ENCODE results near the gene TTC13.
"Not testable (repeated sequence)": the region's sequence is repeated elsewhere in the genome, so short reads cannot be mapped to it uniquely, and the experiment has no call there.

Gene TTC13

DNA sequence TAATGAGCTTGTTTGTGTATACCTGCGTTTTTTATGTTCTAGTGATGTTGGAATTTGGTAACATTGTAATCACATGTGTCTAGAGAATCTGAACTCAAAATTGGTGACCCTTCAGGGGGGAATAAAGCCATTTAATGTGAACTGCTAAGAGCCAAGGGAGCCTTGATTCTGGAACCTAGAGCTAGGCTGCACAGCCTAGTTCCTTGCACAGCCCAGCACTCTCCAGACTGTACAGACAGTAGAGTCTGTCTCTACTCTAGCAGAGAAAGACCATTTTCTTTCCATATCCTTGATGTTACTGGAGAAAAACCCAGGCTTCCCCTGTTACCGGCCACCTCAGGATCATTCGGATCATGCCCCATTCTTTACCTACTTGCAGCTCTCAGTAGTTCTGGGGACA, 8.8 kb upstream of the TTC13 start:
- DNase-seq, result no peak

- no peak for DNase-seq
Measured at GRCh38 chr1:230986976-230987375, 8.3 kb upstream of the TTC13 start.

GRCh38 chr1:230985711-230986110, 7.0 kb upstream of the TTC13 start:
- DNase-seq, result no peak

- not testable (repeated sequence) for DNase-seq
Measured at GRCh38 chr1:230984622-230985515, 6.2 kb upstream of the TTC13 start.

- no peak for DNase-seq
Measured at GRCh38 chr1:230983811-230984210, 5.2 kb upstream of the TTC13 start.

DNA sequence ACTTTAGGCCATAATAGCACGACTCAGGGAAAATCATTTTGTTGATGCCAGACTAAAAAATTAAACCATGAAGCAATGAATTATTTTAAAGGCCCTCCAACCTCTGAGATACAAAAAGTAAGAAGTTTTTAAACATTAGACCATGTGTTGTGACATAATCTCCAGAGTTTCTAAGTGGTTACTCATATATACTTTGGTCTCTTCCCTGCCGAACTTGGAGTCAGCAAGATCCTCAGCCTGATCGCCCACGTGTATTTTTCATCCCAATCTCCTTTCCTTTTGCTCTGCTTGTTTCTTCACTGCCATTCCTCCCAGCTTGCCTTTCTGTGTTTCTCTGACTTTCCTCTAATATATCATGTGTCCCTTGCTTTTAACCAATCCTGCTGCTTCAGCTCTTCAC, 4.0 kb upstream of the TTC13 start:
- DNase-seq, result no peak

DNA sequence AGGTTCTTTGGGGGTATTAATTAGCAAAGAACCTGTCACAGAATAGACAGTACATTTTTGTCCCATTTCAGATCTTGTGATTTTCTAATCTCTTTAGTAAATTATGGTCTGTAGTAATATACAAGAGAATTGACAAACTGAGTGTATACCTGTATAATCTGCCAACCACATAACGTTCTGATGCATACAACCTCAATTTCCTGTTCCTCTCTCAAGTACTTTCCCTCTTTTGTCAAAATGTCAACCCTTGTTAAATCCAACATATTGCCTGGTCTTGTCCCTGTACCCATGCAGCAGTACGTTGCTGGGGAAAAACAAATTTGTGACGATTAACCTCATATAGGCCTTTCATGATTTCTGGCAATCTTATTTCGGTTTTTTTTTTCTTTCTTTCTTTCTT, 1.3 kb upstream of the TTC13 start:
- no peak for DNase-seq

DNA sequence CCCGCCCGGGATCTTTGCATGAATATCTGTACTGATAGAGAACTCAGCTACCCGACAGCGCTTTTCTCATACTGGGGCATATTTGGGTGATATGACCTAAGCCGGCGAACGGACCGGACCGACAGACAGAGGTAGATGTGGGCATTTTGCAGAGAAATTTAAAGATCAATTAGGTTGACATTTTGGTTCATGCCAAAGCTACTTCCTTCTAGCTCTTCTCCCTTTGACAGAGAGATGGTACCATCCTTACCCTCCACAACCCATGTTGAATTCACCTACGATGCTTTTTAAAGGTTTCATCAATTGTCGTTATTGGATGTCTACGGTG, 692 bp upstream of the TTC13 start:
- DNase-seq, result no peak

DNA sequence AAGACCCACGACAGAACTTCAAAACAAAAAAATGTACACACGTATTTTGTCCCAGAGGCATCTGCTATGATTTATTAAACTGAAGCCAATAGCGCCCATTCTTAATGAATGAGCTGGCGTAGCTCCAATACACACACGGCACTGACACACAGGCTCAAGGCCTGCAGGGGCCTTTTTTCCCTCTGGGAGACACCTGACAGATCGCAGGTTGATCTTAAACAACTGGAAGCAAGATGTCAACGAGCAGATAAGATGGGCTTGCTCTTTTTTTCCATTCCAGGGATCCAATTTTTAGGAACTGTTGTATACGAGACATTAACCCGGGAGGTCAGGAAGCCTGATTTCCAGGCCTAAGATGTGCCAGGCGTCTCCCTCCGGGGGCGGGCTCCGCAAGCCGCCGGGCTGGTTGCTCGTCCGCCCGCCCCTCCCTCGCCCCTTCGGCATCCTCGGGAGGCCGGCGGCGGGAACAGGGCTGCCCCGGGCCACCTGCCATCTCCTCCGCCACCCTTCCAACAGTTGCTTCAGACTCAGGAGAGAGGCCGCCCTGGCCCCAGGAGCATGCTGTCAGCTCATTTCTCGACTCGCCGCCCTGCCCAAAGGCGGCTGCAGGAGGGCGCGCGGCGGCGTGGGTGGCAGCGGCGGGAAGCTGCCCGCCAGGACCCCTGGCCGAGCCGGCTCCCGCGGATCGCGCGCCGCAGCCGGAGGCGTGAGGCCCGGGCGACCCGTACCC, 735 bp downstream of the TTC13 start:
- DNase-seq, result no peak

DNA sequence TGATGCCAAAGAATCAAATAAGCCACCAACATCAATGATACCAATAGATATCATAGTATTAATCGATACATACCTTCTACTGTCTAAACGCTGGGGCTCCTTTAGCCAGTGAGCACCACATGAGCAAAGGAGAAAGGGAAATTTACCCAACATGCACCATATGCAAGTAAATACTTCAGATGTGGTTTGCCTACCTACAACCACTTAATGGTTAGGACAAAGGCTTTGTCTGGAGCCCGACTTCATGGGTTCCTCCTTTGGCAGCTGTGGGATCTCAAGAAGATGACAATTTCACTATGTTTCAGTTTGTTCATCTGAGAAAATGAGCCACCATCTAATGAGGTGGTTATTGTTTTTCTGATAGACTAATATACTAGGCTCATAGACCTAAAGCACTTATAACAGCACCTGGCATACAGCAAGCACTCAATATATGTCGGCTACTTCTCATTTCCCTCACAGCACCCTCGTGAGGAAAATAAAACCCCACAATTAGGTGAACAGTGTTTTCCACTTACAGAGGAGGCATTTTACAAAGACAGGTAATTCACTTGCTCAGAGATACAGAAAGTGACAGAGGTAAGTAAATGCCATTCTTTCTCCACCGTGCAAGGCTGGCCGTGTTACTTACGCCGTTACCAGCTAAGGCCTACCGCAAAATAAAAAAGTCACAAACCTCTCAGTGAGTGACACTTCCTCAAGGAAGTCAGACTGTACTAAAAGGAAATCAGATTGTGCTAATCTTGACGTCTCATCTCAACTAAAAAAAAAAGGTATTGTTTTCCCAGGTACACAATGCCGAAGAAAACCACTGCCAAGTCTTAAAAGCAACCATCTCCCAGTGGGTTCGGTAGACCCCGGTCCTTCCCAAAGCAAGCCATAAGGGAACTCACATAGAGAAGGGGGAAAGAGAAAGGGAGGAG, 1.6 kb downstream of the TTC13 start:
- no peak for DNase-seq

- no peak for DNase-seq
Measured at GRCh38 chr1:230976360-230976759, 2.3 kb downstream of the TTC13 start.

DNA sequence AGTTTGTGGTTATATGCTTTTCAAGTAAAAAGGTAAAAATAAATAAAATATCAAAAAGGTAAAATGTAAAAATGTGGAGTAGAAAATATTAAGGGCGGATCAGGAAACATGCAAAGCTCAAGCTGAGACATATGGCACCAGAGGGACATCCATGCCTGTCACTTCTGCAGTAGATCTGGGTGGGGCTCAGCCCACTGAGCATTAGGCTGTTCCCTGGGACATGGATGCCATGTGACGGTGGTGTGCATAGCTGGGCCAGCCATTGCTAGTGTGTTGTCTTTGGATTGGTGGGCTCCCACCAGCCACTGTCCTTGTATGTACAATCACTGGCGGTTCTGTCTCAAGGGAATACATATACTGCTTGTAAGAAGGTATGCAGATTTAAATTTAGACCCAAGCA, 3.0 kb downstream of the TTC13 start:
- DNase-seq, result no peak

- no peak for DNase-seq
Measured at GRCh38 chr1:230972855-230973271, 5.8 kb downstream of the TTC13 start.

GRCh38 chr1:230971771-230972170, 6.9 kb downstream of the TTC13 start:
- DNase-seq, result no peak

DNA sequence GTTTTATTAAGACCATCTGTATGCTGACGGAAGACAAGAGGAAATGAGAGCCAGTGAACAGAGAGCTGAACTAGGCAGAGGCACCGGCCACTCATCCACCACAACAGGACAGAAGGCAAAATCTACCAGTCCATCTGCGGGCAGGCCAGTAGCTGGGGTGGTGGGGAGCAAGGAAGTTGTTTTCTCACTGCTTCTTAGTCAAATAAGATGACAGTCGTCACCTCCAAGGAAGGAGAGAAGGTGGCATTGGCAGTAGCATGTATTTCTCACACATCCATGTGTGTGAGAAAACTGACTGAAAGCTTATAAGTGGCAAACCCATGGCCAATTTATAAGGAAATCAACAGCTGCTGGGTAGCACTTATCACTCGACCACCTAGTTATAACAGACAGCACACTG, 8.2 kb downstream of the TTC13 start:
- no peak for DNase-seq

- no peak for DNase-seq
Measured at GRCh38 chr1:230966358-230966873, 12.2 kb downstream of the TTC13 start.

- DNase-seq, result no peak
Measured at GRCh38 chr1:230965535-230965934, 13.1 kb downstream of the TTC13 start.

DNA sequence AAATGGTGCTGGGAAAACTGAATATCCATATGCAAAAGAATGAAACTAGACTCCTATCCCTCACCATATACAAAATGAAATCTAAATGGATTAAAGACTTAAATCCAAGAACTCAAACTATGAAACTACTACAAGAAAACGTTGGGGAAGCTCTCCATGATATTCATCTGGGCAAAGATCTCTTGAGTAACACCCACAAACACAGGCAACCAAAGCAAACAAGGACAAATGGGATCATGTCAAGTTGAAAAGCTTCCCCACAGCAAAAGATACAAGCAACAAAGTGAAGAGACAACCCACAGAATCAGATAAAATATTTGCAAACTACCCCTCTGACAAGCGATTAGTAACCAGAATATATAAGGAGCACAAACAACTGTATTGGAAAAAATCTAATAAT, 13.8 kb downstream of the TTC13 start:
- no peak for DNase-seq

- DNase-seq, result no peak
Measured at GRCh38 chr1:230958370-230958769, 20.3 kb downstream of the TTC13 start.

DNA sequence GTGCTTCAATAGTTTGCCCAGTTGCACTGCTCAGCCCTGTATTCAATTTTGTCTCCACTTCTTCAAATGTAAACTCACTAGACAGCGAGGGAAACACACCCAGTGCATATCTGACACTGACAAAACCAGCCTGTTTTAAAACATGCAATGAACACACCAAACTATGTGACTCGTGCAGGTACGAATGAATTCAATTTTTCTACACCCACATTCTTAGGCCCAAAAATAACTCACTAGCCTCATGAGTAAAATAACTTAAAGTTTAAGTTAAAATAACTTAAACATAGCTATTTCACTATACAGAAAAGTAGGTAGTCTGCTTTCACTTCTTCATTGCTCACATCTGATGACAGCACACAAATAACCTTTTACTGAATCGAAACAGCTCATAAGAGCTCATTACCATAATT, 21.1 kb downstream of the TTC13 start:
- DNase-seq, result no peak

- no peak for DNase-seq
Measured at GRCh38 chr1:230950404-230950803, 28.3 kb downstream of the TTC13 start.

- no peak for DNase-seq
Measured at GRCh38 chr1:230948903-230949302, 29.8 kb downstream of the TTC13 start.

DNA sequence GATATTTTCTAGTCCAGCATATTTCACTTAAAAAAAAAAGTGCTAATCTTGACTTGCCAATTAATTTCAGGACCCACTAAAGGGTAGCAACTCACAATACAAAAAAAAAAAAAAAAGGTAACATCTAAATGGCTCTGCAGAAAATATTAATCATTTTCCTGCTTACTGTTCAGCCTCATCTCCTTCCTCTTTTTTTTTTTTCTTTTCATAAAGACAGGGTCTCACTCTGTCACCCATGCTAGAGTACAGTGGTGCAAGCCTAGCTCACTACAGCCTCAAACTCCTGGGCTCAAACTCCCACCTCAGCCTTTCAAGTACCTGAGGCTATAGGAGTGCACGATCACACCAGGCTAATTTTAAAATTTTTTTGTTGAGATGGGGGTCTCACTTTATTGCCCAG, 30.4 kb downstream of the TTC13 start:
- no peak for DNase-seq

Data from DMS 273 treated with DMSO at 0.1 percent for 48 hours (cell line).